T-helper 1 cell treated with Interleukin-12 subunit alpha and Interleukin-12 subunit beta and Interleukin-4 antibody, amounts not matched to agents 30 ng/mL and 1 ng/mL, for 36 hours (primary cell): ENCODE measurements around the gene CARMIL1. TPM values are rescaled to one million over a fixed set of nuclear protein-coding genes. Genes with fewer than 3 reads are reported as not detected.
"Not testable (repeated sequence)": the region's sequence is repeated elsewhere in the genome, so short reads cannot be mapped to it uniquely, and the experiment has no call there.

Experiments
- intact Hi-C: fragments of 100-400 bp; cut with micrococcal nuclease; formaldehyde crosslinking; loops from one replicate; pipeline ENCODE4 v1.15.1; 2024
- total RNA-seq: library from RNA; stranded (reverse); gene quantifications from 2 replicates; pipeline ENCODE4 v1.2.3, GENCODE V29; 2022

Gene CARMIL1
- total RNA-seq, 1 donor from 2014 or later: 1.9 TPM

DNA sequence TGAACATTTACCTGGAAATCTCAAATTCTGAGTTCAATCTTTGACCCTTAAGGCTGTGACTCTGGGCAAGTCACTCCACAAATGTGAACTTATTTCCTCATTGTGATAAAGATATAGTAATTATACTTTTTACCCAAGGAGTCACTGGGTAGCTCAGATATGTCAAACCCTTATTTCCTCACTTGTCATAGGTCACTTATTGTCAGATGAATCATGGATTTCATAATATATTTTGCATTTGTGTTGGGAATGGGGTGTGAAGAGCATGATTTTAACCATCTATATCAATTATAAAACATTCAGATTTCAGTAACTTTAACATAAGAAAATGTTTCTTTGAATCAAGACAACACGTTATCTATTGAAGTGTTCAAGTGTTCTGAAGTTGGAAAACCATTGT is 3.7 kb upstream of the CARMIL1 start:
- intact Hi-C loops: loop anchor here (5.0 kb wide), 1 partner anchor 687 kb away; the partner anchor contains the start of gene TRIM38

DNA sequence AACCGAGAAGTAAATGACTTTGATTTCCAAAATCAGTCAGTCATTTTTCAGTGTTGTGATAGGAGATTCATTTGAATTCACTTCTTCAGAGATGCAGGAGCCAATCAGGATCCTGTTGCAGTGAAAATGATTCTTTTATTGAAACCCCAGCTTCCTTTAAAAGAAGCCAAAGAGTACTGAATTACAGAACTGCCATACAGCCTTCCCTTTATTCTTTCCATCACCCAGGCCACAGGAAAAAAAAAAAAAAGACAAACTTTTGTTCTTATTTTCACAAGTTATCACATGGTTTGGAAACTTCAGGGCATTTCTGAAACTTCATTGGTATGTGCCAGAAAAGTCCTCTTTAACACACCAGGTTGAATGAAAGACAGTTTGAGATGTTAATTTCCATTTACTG is 1.8 kb upstream of the CARMIL1 start:
- intact Hi-C loops: loop anchor here (5.0 kb wide), 1 partner anchor 685 kb away; the partner anchor contains the start of gene TRIM38

DNA sequence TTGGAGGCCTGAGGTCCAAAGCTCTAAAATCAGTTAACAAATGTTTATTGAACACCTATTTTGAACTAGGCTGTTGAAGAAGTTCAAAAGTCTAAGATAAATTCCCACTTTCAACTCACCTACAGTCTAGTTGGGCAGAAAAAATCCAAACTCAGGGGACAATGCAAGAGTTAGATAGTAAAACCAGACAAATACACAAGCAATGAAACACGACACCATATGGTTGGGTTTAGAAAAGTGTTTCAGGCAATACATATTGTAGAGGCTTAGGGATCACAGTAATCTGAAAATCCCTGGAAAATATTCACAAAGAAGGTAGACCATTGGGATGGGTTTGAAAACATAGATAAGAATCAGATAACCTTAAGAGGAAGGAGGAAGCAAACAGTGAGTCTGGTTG is 1.3 kb upstream of the CARMIL1 start:
- intact Hi-C loops: loop anchor here (1.0 to 5.0 kb wide), 4 partner anchors 89 to 684 kb away; partner anchors contain the start of gene TRIM38

DNA sequence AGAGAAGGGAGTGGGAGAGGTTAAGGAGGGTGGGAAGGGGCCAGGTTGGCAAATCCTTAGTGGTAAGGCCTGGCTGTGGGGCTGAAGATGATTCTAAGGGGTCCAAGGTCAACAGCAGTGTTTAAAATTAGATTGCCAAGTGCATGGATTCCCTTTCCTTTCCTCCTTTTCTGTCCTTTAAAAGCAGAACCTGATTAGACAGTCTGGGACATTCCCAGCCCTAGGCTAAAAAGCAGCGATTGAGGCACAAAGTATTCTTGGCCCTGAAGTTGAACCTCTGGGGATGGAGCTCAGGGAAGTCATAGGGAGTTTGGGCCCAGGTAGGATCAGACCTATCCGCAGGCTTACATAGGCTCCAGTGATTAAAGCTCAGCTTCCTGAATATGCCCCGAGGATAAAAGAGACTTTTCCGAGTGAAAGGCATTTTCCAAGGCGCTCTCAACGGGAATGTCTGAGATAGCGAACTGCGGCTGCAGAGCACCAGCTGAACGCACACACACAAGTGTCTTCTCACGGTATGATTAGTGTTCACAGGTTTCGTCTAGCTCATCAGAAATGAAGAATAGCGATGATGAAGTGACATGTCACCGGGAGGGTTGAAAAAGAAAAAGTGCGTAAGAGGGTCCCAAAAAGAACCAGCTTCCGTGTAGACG is 787 bp upstream of the CARMIL1 start:
- intact Hi-C loops: loop anchor here (1.0 to 5.0 kb wide), 4 partner anchors 88 to 684 kb away; partner anchors contain the start of gene TRIM38

DNA sequence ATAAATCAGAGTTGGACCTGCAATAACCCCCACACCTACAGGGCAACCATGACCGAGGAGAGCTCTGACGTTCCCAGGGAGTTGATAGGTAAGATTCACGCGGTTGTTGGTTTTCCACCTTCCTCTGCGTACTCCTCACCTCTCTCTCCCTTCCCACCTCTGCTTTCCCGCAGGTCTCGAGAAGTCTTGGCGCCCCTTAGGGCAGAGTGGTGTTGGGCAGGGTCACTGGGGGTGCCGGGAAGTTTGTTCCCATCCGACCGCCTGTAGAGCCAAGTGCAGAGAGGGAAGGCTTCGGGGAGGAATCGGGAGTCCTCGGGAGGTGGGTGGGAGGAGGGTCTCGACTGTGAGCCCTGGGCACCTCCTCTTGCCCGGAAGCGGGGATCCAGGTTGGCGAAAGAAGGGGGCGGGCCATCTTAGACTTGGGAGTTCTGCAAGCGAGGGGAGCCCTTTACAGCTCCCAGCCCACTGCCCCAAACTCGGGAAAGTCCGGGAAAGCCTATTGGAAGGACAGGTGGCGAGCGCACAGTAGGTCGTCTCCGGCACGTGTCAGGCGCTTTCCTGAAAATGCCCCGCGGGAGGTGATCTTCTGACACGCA is 672 bp downstream of the CARMIL1 start:
- intact Hi-C loops: loop anchor here (1.0 to 5.0 kb wide), 6 partner anchors 15 to 682 kb away; partner anchors contain the start of gene TRIM38

DNA sequence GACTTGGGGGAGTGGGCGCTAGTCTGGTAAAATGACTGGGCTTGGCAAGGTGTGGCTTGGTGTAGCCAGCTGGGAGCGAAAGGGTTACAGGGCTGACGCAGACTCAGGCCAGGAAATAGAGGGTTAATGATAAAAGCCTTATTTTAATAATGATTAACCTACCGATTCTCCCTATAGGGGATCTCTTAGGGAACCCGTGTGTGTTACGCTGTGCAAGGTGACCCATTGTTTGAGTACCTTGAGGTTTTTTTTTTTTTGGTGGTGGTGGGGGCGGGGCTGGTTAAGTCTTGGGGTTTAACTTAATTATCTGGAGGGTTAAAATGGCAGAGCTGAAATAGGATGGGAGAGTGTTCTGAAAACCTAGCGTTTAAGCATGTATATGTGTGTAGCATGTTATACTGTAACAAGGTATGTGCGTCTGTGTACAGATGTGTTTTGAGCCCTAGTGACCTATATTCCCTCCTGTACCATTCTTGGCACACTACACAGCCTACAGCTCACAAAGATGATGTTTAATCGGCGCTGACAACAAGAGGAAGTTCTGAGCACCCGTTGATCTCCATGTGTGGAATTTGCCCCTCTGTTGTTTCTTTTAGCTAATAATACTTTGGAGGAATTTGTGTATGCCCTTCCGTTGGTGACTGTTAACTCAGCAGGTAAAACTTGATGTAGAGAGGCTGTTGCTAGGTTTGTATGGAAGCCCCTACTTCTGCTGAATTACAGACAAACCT is 1.3 kb downstream of the CARMIL1 start:
- intact Hi-C loops: no loop called here

DNA sequence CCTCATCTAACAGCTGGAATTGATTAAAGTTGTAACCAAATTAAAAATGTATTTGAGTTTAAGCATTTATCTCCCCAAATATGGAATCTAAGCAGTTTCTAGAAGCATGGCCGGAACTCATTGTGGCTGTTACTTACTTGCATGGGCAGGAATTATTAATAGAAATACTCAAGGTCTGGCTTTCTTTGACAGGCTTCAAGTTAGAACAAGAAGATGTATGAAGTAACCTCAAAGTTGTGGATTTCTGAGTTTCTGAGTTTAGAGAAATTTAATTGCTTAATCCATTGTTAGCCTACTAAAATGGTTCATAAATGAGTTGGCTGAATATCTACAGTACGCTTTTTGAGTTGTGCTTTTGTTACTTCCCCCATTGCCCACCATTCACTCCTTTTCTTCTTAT is 7.7 kb downstream of the CARMIL1 start:
- intact Hi-C loops: no loop called here

DNA sequence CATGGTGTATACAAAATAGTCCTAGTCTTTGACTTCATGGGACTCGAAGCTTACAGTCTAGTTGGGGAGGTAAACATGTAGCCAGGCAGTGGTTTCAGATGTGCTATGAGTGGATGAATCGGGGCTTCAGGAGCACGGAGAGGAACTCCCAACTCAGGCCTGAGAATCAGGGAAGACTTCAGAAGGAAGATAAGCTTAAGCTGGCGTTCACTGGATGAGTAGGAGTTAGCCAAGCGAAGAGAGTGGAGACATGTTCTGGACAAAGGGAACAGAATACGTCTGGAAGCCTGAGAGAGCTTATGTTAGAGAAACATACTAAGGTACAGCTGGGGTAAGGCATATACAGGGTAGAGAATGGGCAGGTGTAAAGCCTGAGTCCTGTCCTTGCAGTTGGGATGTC is 8.8 kb downstream of the CARMIL1 start:
- intact Hi-C loops: no loop called here

DNA sequence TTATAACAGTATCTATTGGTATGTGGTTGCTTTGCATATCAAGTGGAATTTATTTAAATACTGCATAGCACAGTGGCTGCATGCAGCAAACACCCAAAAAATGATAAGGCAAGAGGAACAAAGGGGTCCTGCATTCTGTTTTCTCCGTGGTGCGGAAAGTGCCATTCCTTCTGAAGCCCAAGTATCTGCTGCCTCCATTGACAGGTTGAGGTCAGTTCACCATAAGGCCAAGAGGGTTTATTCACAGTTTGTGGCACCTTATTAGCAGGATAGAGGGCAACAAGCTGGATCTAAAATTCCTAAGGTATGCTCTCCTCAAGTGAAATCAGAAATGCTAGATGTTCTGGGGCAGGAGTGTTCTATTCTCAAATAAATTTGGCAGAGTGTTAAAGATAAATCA is 9.3 kb downstream of the CARMIL1 start:
- intact Hi-C loops: no loop called here

DNA sequence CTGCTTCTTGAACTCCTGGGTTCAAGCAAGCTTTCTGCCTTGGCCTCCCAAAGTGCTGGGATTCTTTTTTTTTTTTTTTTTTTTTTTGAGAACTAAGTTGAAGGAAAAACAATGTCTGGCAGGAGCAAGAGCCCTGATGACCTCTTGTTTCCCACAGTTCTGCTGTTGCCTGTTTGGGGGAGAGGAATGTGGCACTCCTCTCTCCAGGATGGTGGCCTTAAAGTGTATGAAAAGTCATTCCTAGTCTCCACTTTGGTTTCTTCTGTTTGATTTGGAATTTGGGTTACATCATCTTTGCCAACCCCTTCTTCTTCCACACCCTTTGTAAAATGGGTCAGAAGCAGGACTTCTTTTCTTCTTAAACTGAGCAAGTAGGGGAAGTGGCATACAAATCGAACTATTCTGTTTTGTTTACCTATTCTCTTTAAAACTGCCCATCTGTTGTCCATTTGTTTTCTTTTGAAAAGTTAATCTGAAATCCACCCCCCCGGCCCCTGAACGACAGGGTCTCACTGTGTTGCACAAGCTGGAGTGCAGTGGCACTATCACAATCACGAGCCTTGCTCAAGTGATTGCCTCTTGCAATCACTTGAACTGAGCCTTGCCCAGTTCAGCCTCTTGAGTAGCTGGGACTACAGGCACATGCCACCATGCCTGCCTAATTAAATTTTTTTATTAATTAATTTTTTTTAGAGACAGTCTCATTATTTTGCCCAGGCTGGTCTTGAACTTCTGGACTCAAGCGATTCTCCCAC is 11.3 kb downstream of the CARMIL1 start:
- intact Hi-C loops: no loop called here

DNA sequence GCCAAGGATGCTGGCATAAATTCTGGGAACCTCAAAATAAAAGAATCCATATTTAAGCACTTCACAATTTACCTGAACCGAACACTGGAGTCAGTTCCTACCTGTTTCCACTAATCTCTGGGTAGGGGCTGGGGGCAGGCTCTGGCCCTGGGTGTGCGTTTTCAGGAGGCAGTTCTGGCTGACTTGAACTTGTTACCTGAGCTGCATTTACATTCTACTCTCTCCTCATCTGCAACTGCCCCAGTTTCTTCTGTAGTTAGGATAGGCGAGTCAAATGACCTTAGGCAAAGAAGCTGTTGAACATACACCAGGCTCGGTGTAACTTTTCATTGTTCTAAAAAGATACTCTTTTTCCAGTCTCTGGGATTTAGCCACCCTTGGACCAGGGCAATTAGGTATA is 13.2 kb downstream of the CARMIL1 start:
- intact Hi-C loops: no loop called here

DNA sequence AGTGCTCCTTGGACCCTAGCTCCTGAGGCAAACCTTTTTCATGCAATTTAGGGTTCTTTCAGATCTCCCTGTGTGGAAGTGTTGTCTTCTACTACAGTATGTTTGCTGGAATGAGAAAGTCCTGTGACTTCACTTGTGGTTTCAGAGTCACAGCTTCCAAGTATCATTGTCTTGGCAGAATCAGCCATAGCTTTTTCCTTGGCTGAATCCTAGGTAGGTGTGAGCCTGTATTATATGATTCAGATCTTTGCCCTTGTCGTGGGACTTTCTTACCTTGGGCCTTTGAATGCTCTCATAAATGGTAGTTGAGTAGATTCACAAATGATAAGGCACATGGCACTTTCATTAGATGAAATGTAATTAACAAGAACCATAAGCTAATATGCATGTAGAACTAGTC is 16.5 kb downstream of the CARMIL1 start:
- intact Hi-C loops: no loop called here

DNA sequence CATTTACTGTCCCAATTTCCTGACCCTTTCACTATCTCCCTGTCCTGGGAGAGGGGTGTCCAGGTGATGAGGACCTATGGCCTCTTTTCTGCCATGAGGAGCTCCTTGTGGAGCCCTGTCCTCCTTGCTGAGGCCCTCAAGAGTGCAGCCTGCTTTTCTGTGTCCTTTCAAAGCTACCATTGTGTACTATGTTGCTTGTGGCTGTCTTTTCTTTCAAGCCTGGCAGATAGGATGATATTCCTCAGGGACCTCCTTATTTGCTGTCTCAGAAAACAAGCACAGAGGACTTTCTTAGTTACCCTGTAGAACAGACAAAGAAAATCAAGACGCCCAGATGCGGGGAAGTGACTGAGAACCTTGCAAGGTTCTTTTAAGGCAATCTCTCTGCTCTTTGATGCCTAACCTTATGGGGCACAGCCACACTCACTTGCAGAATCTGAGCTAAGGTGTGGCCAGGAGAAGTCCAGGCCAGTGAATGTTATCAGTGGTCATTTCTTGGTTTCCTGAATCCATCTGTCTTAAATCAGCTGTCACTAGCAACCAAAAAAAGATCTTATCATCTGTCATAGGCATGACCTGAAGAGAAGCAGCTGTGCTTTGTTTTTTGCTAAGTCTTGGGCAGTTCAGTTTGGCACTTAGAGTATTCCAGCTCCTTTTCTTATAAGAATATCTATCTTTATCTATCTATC is 17.2 kb downstream of the CARMIL1 start:
- intact Hi-C loops: no loop called here

DNA sequence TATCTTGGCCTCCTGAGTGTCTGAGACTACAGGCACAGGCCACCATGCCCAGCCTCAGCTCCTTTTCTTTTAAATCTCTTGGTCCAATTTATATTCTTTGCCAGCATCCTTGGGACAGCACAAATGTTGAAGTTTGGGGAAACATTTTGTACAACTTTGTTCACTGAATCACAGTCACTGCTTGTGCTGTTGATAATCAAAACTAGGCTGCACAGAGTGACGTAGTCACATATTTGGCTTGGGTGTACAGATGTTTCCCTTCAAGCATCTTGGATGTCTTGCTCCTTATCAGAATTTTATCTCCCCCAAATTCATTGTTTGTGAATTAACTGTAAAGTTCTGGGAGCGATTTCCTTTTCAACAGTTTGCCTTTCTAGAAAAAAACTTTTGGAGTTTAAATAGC is 17.9 kb downstream of the CARMIL1 start:
- intact Hi-C loops: no loop called here

DNA sequence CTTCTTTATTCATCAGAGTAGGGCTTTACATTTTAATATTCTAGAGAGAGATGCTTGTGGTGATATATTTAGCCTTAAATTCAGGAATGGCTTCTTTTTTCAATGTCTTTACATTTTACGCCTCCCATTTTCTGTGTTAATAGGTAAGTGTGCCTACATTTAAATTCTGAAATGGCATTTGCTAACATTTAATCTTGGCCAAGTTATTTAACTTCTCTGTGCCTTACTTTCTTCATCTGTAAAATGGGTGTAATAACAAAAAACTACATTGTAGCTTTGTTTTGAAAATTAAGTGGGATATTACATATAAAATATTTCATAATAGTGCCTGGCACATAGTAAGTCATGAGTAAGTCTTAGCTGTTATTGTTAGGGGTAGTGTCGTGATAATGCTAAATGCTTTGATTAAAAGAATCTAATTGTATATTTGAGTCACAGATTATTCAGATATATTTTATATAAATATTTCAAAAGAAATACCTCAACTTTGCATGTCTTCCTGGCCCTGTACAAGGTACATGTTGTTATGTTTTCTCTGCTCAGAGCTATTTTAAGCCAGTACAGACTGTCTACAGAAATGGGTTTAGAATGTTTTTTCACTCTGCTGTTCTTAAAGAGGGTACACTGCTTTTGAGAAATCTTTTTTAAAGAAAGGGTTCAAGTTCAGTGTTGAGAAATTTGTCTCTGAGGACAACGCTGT is 18.8 kb downstream of the CARMIL1 start:
- intact Hi-C loops: no loop called here

DNA sequence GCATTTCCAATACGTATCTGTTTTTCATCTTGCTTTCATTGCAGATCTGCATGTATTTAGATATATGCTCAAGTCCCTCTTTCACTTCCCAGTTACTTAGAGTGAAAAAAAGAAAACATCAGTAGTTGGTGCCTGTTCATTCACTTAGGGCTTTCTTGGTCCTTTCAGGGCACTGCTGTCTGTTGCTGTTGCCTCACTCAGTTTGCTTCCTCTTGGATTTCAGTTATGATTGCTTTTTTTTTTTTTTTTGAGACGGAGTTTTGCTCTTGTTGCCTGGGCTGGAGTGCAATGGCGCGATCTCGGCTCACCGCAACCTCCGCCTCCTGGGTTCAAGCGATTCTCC is 19.3 kb downstream of the CARMIL1 start:
- intact Hi-C loops: not testable (repeated sequence)

DNA sequence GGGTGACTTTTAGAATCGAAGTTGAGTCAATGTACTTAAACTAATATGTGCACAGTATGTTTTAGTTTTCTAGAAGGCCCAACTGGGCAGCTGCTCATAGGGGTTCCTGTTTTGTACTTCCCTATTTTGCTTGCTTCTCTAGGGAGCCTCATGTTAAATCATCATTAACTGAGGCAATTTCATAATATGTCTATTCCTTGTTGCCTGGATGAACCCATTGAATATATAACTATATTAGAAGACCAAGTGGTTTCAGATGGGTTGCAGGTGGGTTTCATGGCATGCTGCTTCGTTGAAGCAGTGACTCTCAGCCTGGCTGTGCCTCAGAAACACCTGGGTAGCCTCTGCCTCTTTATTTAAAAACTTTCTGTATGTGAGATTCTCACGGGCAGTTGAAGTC is 22.2 kb downstream of the CARMIL1 start:
- intact Hi-C loops: no loop called here

DNA sequence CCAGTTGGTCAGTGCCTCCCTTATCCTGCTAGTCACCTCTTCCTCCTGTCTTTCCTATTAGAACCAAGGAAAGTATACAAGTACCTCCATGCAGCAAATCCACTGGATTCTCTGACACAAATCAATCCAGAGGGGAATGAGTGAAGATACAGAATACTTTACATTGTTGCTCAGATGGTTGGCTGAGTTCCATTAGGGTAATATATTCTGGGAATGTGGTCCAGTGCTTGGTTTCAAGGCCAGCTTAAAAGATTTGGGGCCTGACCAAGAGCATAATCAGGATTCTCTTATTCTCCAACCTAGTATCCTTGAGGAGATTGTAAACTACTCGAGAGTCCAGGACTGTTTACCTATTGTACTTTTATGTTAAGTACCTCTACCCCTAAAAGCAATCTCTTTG is 23.0 kb downstream of the CARMIL1 start:
- intact Hi-C loops: no loop called here

DNA sequence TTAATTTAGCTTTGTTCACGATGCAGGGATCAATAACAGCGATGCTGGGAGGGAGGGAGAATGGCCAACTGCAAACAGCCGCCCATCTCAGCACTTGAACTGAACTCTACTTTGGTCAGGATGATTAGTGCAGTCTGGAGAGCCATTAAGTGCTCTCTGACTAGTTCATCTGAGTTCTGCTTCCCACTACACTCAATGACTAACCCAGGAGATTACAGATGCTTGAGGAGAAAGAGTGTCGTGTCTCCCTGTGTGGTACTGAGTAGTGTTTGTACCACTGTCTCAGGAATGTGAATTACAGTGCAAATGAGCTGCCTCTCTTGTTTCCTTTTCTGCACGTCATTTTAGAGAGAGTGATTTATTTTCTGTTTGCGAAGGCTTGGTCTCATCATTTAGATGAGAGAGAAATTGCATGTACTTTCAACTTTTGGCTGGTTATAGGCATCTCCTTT is 23.5 kb downstream of the CARMIL1 start:
- intact Hi-C loops: no loop called here

DNA sequence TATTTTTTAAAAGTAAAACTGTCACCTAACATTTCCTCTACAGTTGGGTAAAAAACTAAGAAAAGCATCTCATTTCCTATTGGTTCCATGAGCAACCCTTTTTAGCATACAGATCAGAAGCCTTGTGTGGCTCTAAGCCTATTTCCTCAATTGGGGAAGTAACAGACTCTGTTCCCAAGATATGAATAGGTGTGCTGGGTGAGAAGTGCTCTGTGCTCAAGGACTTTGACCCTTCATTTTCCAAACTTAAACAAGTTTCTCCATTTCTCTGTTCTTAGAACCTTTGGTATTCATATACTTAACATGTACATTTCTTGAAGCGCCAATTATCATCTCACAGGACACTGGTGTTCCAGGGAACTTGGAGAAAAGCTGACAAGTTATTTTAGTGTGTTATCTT is 24.1 kb downstream of the CARMIL1 start:
- intact Hi-C loops: no loop called here
